Activated CD8-positive, alpha-beta memory T cell treated with anti-CD3 and anti-CD28 coated beads for 36 hours (primary cell): ENCODE data around the gene TSPAN5. TPM values are rescaled to one million over a fixed set of nuclear protein-coding genes. Genes with fewer than 3 reads are reported as not detected.
"Not testable (repeated sequence)": the region's sequence is repeated elsewhere in the genome, so short reads cannot be mapped to it uniquely, and the experiment has no call there.

ENCODE experiments used
- CTCF ChIA-PET: fragments of 350-600 bp; sonication (Branson Sonifier 250); formaldehyde crosslinking; loops from one replicate; lab custom pipeline; 2021; ENCODE audit warnings: antibody characterized with exemption; lab: Charles Lee
- POLR2A ChIA-PET: fragments of 350-600 bp; sonication (Branson Sonifier 250); formaldehyde crosslinking; loops from one replicate; lab custom pipeline; 2021; ENCODE audit warnings: antibody characterized with exemption; lab: Charles Lee
- total RNA-seq, 2 experiments: library from RNA; stranded (reverse); gene quantifications; one replicate each; pipeline ENCODE4 v1.2.3, GENCODE V29; 2021

TSPAN5 gene
- total RNA-seq: 10 to 100 TPM; 19.7 to 21.0 TPM

- CTCF ChIA-PET: interaction anchor here (0.6 to 1.1 kb wide), 2 partner anchors 99 to 176 kb away, joined by 3 to 4 read pairs; no protein-coding TSS in a partner anchor
- POLR2A ChIA-PET: interaction anchor here (0.8 to 2.0 kb wide), 5 partner anchors 11 to 398 kb away, joined by 3 to 19 read pairs (median 7); partner anchors contain the start of genes EIF4E and RAP1GDS1
Observed at GRCh38 chr4:98658287-98659105, at the start of gene TSPAN5. TSS of gene TSPAN5 (minus strand) at chr4:98658611.

DNA sequence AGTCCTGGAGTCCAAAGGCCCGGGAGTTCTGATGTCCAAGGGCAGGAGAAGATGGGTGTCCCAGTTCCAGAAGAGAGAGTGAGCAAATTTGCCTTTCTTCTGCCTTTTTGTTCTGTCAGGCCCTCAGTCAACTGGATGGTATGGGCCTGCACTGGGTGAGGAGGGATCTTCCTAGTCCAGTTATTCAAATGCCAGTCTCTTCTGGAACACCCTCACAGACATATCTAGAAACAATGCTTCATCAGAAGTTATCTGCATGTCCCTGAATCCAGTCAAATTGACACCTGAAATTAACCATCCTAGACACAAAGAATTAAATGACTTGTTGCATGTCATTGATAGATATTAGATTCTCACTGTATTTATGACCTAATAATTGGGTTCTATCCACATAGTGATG lies 48.5 kb upstream of the TSPAN5 start:
- POLR2A ChIA-PET: no interaction called here
- CTCF ChIA-PET: no interaction called here

GRCh38 chr4:98706200-98706813 lies 47.9 kb upstream of the TSPAN5 start:
- ChIA-PET POLR2A (no interaction called here), CTCF (interaction anchor here (1.4 kb wide), 1 partner anchor 222 kb away, joined by 3 read pairs; no protein-coding TSS in a partner anchor)

DNA sequence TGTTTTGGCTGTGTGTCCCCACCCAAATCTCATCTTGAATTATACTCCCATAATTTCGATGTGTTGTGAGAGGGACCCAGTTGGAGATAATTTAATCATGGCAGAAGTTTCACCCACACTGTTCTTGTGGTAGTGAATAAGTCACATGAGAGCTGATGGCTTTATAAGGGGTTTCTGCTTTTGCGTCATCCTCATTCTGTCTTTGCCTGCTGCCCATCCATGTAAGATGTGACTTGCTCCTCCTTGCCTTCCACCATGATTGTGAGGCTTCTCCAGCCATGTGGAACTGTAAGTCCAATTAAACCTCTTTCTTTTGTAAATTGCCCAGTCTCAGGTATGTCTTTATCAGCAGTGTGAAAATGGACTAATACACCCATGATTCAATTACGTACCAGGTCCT lies 47.2 kb upstream of the TSPAN5 start:
- POLR2A ChIA-PET: not testable (repeated sequence)
- CTCF ChIA-PET: interaction anchor here (1.4 kb wide), 1 partner anchor 222 kb away, joined by 3 read pairs; no protein-coding TSS in a partner anchor

DNA sequence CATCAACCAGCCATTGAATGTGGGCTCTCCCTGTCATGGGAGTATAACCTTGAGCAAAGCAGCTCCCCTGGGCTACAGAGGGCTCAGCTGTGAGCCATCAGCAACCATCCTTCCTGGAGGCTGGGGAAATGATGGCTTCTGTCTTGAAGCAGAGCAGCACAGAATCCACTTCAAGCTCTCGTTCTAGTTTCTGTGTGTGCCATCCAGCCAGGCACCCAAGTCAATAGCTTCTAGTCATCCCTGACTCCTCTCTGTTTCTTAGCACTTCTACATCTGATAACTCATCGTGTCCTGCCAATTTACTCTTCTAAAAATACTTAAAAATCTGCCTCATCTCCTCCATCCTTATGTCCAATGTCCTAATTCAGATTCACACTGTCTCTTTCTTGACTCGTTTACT lies 42.2 kb upstream of the TSPAN5 start:
- CTCF ChIA-PET: no interaction called here
- POLR2A ChIA-PET: no interaction called here

DNA sequence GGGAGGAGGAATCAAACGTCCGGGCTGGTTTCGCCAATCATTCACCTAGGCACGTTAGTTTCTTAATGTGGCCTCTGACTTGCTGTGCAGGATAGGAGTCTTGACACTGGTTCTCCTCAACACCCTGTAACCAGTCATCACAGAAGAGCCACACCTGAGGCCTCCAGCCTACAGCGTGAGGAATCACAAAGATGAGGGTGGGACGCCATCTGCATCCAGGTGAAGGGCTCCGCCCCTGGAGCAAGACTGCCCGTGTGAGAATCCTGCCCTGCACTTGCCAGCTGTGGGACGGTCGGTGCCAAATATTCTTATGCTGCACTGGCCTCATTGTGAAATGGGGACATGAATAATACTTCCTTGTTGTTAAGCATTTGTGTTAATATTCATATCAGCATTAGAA lies 35.7 kb upstream of the TSPAN5 start:
- ChIA-PET CTCF (no interaction called here), POLR2A (no interaction called here)

- POLR2A ChIA-PET: no interaction called here
- CTCF ChIA-PET: interaction anchor here (0.7 kb wide), 1 partner anchor 215 kb away, joined by 4 read pairs; no protein-coding TSS in a partner anchor
Observed at GRCh38 chr4:98692411-98692810, 34.0 kb upstream of the TSPAN5 start.

DNA sequence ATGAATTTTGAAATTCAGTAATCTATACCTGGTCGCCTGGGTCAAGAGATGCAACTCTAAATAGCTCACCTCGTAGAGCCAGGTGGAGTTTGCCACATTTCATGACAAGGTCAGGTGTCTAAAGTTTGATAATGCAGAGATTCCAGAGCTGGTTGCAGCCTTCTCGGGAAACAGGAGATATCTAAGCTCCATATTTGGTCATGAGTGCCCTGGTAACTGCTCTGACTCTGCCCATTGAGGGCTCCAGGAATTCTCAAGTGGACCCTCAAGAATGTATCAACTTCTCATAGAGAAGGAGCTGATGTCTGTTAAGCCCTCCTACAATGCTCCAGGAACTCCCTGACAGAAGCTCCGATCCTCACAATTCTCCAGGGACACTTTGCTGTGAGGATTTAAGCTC lies 33.2 kb upstream of the TSPAN5 start:
- POLR2A ChIA-PET: no interaction called here
- CTCF ChIA-PET: no interaction called here

DNA sequence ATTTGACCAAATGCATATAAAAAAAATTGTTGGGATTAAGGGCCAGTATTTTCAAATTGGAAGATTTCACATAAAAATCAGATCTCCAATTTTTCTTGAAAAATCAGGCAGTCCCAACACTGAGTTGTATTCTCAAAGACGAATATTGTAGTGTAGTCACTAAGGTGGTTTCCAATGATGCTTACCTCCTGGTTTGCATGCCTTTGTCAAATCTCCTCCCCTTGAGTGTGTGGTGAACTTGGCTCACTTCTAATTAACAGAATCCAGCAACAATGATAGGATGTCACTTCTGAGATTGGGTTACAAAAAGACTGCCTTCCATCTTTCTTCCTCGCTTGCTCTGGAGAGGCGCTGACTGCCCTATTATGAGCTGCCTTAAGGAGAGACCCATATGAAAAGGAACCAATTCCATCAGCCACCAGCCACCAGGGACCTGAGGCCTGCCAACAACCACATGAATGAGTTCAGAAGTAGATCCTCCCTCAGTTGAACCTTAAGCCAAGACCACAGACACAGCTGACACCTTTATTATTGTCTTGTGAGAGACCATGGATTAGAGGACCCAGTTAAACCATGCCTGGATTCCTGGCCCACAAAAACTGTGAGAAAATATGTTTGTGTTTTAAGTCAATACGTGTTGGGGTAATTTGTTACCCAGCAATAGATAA lies 31.2 kb upstream of the TSPAN5 start:
- ChIA-PET POLR2A (no interaction called here), CTCF (no interaction called here)

DNA sequence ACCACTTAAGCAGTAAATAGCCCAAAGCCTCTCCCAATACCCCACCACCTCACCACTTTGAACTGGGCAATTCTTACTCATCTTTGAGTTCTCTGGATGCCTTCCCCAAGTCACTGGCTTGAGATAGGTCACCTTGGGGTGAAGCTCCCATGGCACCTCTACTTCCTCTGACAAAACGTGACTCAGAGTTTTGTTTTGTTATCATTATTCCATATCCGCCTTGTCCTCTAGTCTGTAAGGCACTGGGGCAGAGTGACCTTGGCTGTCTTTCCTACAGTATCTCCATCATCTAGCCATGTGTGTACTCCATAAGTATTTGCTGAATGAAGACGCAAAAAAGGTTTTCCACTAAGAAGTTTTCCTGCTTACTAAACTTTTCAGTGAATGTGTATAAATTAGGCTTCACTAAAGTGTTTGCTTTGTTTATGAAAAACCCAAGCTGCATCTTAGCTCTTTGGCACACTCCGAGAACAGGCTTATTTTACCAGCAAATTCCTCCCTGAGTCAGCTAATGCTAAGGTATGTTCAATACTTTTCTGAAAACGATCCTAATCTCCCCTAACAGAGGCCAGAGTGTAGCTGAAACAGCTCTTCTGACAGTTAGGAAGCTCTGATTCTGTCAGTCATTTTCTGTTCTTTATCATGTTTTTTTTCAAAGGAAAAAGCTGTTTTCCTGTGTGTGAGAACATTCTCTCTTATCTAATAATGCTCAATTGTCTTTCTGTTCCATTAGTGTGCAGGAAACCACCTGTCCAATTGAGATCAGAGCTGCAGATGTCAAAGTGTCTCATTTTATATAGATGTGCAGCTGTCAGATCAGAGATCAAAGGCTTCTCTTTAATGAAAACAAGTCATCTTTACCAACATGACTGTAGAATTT lies 30.2 kb upstream of the TSPAN5 start:
- ChIA-PET CTCF (no interaction called here), POLR2A (interaction anchor here (1.1 kb wide), 1 partner anchor 1185 kb away, joined by 5 read pairs; no protein-coding TSS in a partner anchor)

DNA sequence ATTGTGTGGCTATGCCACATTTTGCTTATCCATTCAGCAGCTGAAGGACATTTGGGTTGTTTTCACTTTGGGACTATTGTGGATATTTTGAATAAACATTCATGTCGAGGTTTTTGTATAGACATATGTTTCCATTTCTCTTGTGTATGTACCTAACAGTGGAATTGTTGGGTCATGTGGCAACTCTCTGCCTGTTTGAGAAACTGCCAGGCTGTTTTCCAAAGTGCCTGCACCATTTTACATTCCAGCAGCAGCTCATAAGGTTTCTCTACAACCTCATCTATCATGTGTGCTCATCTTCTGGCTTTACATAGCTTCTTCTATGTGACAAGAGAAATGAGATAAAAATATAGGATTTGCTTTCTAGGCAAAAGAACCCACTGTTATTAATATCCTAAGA lies 29.5 kb upstream of the TSPAN5 start:
- POLR2A ChIA-PET: interaction anchor here (1.1 kb wide), 1 partner anchor 1185 kb away, joined by 5 read pairs; no protein-coding TSS in a partner anchor

DNA sequence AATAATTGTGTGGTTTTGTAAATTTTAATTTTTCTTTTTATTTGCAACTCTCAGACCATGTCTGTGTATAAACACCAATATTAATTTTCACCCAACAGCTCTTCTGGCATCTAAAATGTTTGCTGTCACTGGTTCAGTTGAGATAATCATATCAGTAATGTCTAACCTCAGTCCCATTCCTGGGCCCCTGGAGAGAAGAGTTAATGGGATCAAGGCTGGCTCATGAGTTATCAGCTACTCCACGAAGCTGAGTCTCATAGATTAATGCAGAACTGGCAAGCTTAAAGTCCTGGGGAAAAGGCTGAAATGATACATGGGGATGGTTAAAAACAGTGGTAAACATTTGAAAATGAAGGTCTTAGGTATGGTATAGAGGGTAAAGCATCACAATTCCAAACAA lies 28.4 kb upstream of the TSPAN5 start:
- ChIA-PET CTCF (no interaction called here), POLR2A (no interaction called here)

More for the DNA sequence above, 29.5 kb upstream of the TSPAN5 start:
- CTCF ChIA-PET: interaction anchor here (0.6 kb wide), 1 partner anchor 179 kb away, joined by 5 read pairs; no protein-coding TSS in a partner anchor

DNA sequence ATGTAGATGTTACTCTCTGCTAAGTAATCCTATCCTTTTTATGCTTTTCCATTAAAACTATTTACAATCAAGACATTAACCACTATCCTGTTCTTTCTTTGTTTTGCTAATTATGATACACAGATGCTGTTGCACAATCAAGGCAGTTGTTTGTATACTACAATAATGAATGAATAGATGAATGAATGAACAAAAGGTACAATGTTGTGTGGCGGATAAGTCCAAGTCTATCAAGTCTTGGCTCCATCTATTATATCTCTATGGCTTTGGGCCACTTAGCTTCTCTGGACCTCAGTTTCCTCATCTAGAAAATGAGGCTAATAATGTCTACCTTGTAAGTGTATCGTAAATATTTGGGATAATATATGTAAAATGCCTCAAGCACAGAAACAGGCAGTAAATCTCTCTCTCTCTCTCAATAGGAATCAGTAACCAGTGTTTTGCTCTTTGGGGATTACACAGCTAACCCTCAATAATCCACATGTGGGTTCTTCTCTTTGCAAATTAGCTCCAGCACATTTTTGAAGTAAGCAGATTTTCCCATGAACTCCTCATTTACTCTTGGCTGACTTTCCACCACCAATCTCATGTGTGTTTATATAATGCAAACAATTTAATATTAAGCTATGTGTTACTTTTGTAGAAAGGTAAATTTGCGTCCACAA lies 27.8 kb upstream of the TSPAN5 start:
- ChIA-PET POLR2A (no interaction called here), CTCF (no interaction called here)

GRCh38 chr4:98685225-98686042 lies 27.0 kb upstream of the TSPAN5 start:
- CTCF ChIA-PET: no interaction called here

GRCh38 chr4:98682719-98683118 lies 24.3 kb upstream of the TSPAN5 start:
- ChIA-PET CTCF (interaction anchor here (0.7 kb wide), 1 partner anchor 118 kb away, joined by 3 read pairs; no protein-coding TSS in a partner anchor), POLR2A (no interaction called here)

More at GRCh38 chr4:98685225-98686042, 27.0 kb upstream of the TSPAN5 start:
- POLR2A ChIA-PET: no interaction called here

- ChIA-PET CTCF (no interaction called here), POLR2A (no interaction called here)
Observed at GRCh38 chr4:98680806-98681205, 22.4 kb upstream of the TSPAN5 start.

DNA sequence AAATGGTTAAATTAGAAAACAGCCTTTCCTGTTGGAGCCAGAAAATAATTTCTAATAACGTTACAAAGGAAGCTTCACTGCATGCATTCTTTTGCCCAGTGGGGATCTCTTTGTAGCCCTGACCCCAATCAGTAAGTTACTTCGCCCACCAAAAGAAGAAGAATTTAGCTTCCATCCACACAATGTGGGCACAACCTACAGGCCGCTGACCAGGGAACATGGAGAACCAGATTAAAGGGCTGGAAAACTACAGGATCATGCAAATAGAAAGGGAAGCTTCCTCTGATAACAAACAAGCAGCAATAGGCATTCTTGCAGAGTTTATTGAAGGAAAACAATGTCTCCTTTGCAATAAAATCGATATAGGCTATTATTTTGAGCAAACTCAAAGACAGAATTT lies 21.3 kb upstream of the TSPAN5 start:
- ChIA-PET POLR2A (no interaction called here), CTCF (no interaction called here)
